LNCaP clone FGC (cell line): Measurements from ENCODE around the gene ARID1A.

ENCODE experiments used
- DNase-seq: peaks from one replicate; pipeline ENCODE4 v3.0.0-alpha.2; 2011; ENCODE audit warnings: low read depth
- H3K4me3 ChIP-seq: 2 replicates; pipeline ENCODE4 v1.5.1; 2011; ENCODE audit warnings: mild to moderate bottlenecking, low read depth, low read length, control low read depth
- TF ChIP-seq, protein P1 (sequence below): IDR thresholded peaks from 2 replicates; pipeline ENCODE4 v1.5.1; 2012; ENCODE audit warnings: mild to moderate bottlenecking; ENCODE audit not compliant: control insufficient read depth, insufficient read depth; ENCODE audit errors: extremely low read depth

The ARID1A gene

DNA sequence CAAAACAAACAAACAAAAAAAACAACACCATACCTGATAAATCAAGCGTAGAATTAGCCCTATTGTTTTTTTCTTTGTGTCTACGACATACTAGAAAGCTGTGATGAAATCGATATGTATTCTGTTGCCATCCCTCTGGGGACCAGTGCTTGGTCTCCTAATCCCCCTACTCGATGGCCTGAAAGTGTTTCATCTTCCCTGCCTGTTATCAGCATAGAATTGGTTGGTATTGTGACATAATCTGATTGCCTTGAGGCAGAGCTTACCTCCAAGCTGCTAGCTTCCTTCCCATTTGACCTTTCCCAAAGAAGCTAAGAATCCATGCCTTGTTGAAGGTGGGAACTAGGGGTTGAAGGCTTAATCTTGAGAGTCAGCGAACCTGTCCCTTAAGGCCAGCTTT lies 51.2 kb downstream of the ARID1A start:
- DNase-seq = no peak
- no peak overlapping the region for H3K4me3 ChIP-seq
- TF ChIP-seq, protein P1, sequence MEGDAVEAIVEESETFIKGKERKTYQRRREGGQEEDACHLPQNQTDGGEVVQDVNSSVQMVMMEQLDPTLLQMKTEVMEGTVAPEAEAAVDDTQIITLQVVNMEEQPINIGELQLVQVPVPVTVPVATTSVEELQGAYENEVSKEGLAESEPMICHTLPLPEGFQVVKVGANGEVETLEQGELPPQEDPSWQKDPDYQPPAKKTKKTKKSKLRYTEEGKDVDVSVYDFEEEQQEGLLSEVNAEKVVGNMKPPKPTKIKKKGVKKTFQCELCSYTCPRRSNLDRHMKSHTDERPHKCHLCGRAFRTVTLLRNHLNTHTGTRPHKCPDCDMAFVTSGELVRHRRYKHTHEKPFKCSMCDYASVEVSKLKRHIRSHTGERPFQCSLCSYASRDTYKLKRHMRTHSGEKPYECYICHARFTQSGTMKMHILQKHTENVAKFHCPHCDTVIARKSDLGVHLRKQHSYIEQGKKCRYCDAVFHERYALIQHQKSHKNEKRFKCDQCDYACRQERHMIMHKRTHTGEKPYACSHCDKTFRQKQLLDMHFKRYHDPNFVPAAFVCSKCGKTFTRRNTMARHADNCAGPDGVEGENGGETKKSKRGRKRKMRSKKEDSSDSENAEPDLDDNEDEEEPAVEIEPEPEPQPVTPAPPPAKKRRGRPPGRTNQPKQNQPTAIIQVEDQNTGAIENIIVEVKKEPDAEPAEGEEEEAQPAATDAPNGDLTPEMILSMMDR = no peak

DNA sequence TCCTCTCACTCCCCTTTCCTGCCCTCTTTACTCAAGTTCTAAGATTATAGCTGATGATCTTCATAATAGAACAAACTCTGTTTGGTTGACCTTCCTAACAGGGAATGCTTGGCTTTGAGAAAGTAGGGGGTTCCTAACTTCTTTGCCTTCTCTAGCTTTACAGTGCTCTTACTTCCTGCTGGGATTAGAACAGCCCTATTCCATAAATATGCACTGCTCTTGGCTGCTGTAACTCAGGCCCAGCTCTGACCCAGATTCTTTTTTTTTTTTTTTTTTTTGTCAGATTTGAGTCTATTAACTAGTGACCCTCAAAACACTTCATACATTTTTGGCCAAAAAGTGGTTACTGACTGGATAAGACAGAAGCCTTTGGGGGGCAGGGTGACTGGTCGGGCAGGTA lies 52.5 kb downstream of the ARID1A start:
- H3K4me3 ChIP-seq = no peak overlapping the region
- TF ChIP-seq, protein P1 = no peak
- DNase-seq = no peak

DNA sequence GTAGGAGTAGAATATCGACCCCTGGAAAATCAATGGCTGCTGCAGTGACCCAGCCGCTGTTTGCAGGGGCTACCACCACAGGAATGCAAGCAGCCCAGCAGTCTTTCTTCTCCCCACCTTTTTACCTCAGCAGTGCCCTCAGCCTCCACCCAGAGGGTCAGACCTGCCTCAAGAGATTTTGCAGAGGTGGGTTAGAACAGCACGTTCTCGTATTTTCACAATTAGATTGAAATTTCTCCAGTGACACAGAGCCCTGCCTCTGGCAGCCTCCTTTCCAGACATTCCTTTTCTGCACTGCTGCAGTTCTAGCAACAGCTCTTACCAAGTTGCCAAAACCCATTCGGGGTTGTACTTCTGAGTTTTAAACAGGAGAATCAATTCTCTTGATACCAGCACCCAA lies 53.6 kb downstream of the ARID1A start:
- no peak for DNase-seq
- no peak overlapping the region for H3K4me3 ChIP-seq
- TF ChIP-seq, protein P1 = no peak

DNA sequence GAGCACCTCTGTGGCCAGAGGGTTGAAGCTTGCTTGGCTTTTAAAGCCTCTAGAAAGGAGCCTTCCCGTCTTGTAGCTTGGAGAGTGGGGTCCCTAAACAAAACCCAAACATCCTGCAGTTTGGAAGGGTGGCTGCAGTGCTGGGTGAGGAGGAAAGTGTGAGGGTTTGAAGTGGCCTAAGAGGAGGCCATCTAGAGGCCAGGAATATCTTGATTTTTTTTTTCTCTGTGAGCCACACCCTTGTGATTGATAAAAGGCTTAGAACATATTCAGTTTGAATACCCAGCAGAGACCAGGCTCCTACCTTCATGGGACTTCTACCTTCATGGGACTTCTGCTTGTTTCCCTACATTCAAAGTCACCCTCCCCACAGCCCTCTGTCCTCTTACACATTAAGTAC lies 54.6 kb downstream of the ARID1A start:
- DNase-seq = no peak
- no peak overlapping the region for H3K4me3 ChIP-seq
- TF ChIP-seq, protein P1 = no peak

DNA sequence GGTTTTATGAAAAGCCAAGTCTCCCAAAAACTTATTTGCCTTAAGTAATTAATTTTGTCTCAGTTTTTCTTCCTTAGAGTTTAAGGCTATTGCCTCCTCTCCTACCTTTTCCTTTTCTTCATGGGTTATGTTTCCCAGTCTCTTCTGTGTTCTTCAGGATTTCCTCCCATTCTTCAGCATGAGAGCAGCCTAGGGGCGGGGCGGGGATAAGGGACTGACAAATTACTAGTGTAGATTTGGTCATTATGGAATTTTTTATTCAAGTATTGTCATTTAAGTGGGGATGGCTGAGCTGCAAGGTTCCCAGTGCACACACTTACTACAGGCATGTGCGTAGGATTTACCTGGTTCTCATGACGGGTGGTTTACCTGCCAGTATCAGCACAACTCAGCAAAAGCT lies 56.7 kb downstream of the ARID1A start:
- H3K4me3 ChIP-seq = no peak overlapping the region
- TF ChIP-seq, protein P1 = no peak
- no peak for DNase-seq

DNA sequence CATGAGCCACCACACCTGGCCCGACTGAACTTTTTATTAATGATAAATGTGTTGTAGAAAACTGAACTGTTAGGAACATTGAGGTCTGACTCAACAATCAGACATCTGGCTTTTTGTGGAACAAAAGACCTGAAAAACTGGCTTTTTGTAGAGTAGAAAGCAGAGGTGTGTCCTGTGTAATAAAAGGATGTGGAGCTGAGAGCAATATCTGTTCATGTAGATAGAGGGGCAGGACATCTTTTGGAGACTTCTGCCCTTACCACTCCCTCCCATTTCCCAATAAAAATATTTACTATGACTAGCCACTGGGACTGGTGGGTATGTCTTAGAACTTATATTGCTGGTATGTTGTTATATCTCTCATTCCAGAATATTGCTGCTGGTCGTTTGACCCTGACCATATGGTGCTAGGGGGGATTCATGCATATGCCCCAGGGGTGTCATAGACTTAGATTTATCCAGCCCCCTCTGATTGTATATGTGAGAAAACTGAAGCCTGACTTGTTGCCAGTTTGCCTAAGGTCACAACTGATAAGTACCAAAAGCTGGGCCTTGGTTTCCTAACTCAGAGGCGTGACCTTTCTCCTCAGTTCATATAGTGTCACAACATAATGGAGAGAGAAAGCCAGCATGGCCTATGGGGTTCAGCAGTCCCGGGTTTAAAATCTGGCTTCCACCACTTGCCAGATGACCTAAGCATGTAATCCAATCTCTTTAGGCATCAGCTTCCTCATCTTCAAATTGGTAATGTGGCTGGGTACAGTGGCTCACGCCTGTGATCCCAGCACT lies 58.5 kb downstream of the ARID1A start:
- no peak overlapping the region for H3K4me3 ChIP-seq
- TF ChIP-seq, protein P1 = no peak
- DNase-seq = no peak

DNA sequence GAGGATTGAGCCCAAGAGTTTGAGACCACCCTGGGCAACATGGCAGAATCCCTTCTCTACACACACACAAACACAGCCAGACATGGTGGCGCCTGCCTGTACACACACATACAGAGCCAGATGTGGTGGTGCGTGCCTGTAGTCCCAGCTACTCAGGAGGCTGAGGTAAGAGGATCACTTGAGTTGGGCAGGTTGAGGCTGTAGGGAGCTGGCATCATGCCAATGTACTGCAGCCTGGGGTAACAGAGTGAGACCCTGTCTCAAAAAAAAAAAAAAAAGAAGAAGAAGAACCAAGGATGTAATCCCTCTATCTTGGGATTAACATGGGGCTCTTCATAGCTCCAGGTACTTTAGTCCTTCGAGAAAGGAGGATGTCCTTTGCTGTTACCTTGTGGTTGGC lies 62.5 kb downstream of the ARID1A start:
- no peak for DNase-seq
- TF ChIP-seq, protein P1 = no peak
- H3K4me3 ChIP-seq = no peak overlapping the region
